WI38 (cell line): ENCODE results near the gene THRB.

ENCODE experiments used
- H3K4me3 ChIP-seq: 2 replicates; pipeline ENCODE4 v1.5.1; 2011; ENCODE audit warnings: low read depth, mild to moderate bottlenecking, control low read depth, low read length
- CTCF ChIP-seq: IDR thresholded peaks from 2 replicates; pipeline ENCODE4 v1.5.1; 2012; ENCODE audit warnings: low read depth, mild to moderate bottlenecking, control low read depth, low read length

The THRB gene

GRCh38 chr3:24512564-24513197 is 18.0 kb upstream of the THRB start:
- no peak overlapping the region for H3K4me3 ChIP-seq
- no peak for TF ChIP-seq CTCF

GRCh38 chr3:24510030-24510648 is 15.5 kb upstream of the THRB start:
- no peak for TF ChIP-seq CTCF
- H3K4me3 ChIP-seq = no peak overlapping the region

- TF ChIP-seq CTCF = no peak
Measured at GRCh38 chr3:24508423-24508839, 13.8 kb upstream of the THRB start.

GRCh38 chr3:24507776-24508422 is 13.2 kb upstream of the THRB start:
- TF ChIP-seq CTCF = no peak
- no peak overlapping the region for H3K4me3 ChIP-seq

More at GRCh38 chr3:24508423-24508839, 13.8 kb upstream of the THRB start:
- H3K4me3 ChIP-seq = no peak overlapping the region

GRCh38 chr3:24506966-24507775 is 12.5 kb upstream of the THRB start:
- H3K4me3 ChIP-seq = no peak overlapping the region
- no peak for TF ChIP-seq CTCF

GRCh38 chr3:24505691-24506550 is 11.3 kb upstream of the THRB start:
- H3K4me3 ChIP-seq = no peak overlapping the region
- TF ChIP-seq CTCF = no peak
